IPS-NIHi7 (cell line): ENCODE data around the gene SMAD9.

Experiments
- DNase-seq: peaks from one replicate; pipeline ENCODE4 v3.0.0; 2012; ENCODE audit warnings: mixed read lengths; ENCODE audit errors: extremely low spot score

Gene SMAD9

GRCh38 chr13:36865265-36865664 lies 54.8 kb downstream of the SMAD9 start:
- DNase-seq = no peak

GRCh38 chr13:36862722-36863121 lies 57.3 kb downstream of the SMAD9 start:
- DNase-seq = no peak

- DNase-seq = no peak
Observed at GRCh38 chr13:36862002-36862685, 57.9 kb downstream of the SMAD9 start.

- no peak for DNase-seq
Observed at GRCh38 chr13:36859259-36859658, 60.8 kb downstream of the SMAD9 start.

GRCh38 chr13:36858290-36858689 lies 61.7 kb downstream of the SMAD9 start:
- peak; percentile 54 for DNase-seq

- no peak for DNase-seq
Observed at GRCh38 chr13:36857253-36857652, 62.8 kb downstream of the SMAD9 start.

GRCh38 chr13:36850790-36851438 lies 69.1 kb downstream of the SMAD9 start:
- DNase-seq = no peak

GRCh38 chr13:36848199-36848982 lies 71.6 kb downstream of the SMAD9 start:
- DNase-seq = no peak

GRCh38 chr13:36847606-36848005 lies 72.4 kb downstream of the SMAD9 start:
- DNase-seq = no peak

- no peak for DNase-seq
Observed at GRCh38 chr13:36841391-36841790, 78.6 kb downstream of the SMAD9 start.

- peak; percentile 36 for DNase-seq
Observed at GRCh38 chr13:36840718-36841250, 79.3 kb downstream of the SMAD9 start.

GRCh38 chr13:36839981-36840380 lies 80.1 kb downstream of the SMAD9 start:
- DNase-seq = no peak

- DNase-seq = no peak
Observed at GRCh38 chr13:36839281-36839680, 80.8 kb downstream of the SMAD9 start.

GRCh38 chr13:36837354-36838092 lies 82.5 kb downstream of the SMAD9 start:
- DNase-seq = no peak

- DNase-seq = no peak
Observed at GRCh38 chr13:36834299-36834698, 85.7 kb downstream of the SMAD9 start.

- no peak for DNase-seq
Observed at GRCh38 chr13:36831291-36831690, 88.7 kb downstream of the SMAD9 start.

- no peak for DNase-seq
Observed at GRCh38 chr13:36829753-36830152, 90.3 kb downstream of the SMAD9 start.

GRCh38 chr13:36822785-36823184 lies 97.3 kb downstream of the SMAD9 start:
- DNase-seq = no peak

GRCh38 chr13:36820222-36820621 lies 99.8 kb downstream of the SMAD9 start:
- no peak for DNase-seq

- DNase-seq = peak; percentile 25
Observed at GRCh38 chr13:36819739-36820090, 100.3 kb downstream of the SMAD9 start.

- DNase-seq = peak; percentile 99
Observed at GRCh38 chr13:36818804-36819738, 101.0 kb downstream of the SMAD9 start, which contains the start of gene RFXAP. TSS of gene RFXAP (plus strand) at chr13:36819222. CDS start at chr13:36819358, 136 bp downstream.
